ENCODE data around the gene PIGO.

Gene PIGO

GRCh38 chr9:35054871-35055644, 41.3 kb downstream of the PIGO start:
- no peak for ATAC-seq (replicated peaks; ENCODE audit: extremely low read depth, poor library complexity, severe bottlenecking)
- Mint-ChIP-seq H3K27ac (ENCODE audit: low read depth) (no peak overlapping the region), H3K4me1 (peaks cover 13% of the 10 kb centered on the region), H3K27me3 (no peaks in the 10 kb centered on the region), H3K4me3 (no peak overlapping the region), H3K36me3 (ENCODE audit: insufficient read depth) (peaks cover 69% of the 10 kb centered on the region), H3K9me3 (no peaks in the 10 kb centered on the region)
- DNase-seq (ENCODE audit: low spot score in 2 of 2): no peak

GRCh38 chr9:35054185-35054835, 42.1 kb downstream of the PIGO start:
- no peaks in the 10 kb centered on the region for H3K27me3 Mint-ChIP-seq
- no peak overlapping the region for H3K27ac Mint-ChIP-seq (ENCODE audit: low read depth)
- H3K4me3 Mint-ChIP-seq: no peak overlapping the region
- H3K4me1 Mint-ChIP-seq: peaks cover 13% of the 10 kb centered on the region
- peaks cover 64% of the 10 kb centered on the region for H3K36me3 Mint-ChIP-seq (ENCODE audit: insufficient read depth)
- ATAC-seq (replicated peaks; ENCODE audit: extremely low read depth, poor library complexity, severe bottlenecking): no peak
- no peak for DNase-seq (ENCODE audit: low spot score in 2 of 2)
- H3K9me3 Mint-ChIP-seq: no peaks in the 10 kb centered on the region

GRCh38 chr9:35051069-35051967, 45.1 kb downstream of the PIGO start:
- H3K27ac Mint-ChIP-seq (ENCODE audit: low read depth): no peak overlapping the region
- H3K36me3 Mint-ChIP-seq (ENCODE audit: insufficient read depth): peaks cover 48% of the 10 kb centered on the region
- no peaks in the 10 kb centered on the region for H3K27me3 Mint-ChIP-seq
- peaks cover 6% of the 10 kb centered on the region for H3K4me1 Mint-ChIP-seq
- no peak overlapping the region for H3K4me3 Mint-ChIP-seq
- H3K9me3 Mint-ChIP-seq: no peaks in the 10 kb centered on the region
- DNase-seq (ENCODE audit: low spot score in 2 of 2) (peak in 1 of 2 donors; percentile 22), ATAC-seq (replicated peaks; ENCODE audit: extremely low read depth, poor library complexity, severe bottlenecking) (no peak)

- no peaks in the 10 kb centered on the region for H3K9me3 Mint-ChIP-seq
- H3K4me3 Mint-ChIP-seq: no peak overlapping the region
- H3K27me3 Mint-ChIP-seq: no peaks in the 10 kb centered on the region
- no peak overlapping the region for H3K27ac Mint-ChIP-seq (ENCODE audit: low read depth)
- peaks cover 31% of the 10 kb centered on the region for H3K36me3 Mint-ChIP-seq (ENCODE audit: insufficient read depth)
- H3K4me1 Mint-ChIP-seq: peaks cover 11% of the 10 kb centered on the region
- no peak for ATAC-seq (replicated peaks; ENCODE audit: extremely low read depth, poor library complexity, severe bottlenecking)
- no peak for DNase-seq (ENCODE audit: low spot score in 2 of 2)
Observed at GRCh38 chr9:35048511-35048910, 47.9 kb downstream of the PIGO start.

GRCh38 chr9:35044071-35044470, 52.3 kb downstream of the PIGO start:
- Mint-ChIP-seq H3K4me1 (peaks cover 10% of the 10 kb centered on the region), H3K27ac (ENCODE audit: low read depth) (no peak overlapping the region), H3K9me3 (no peaks in the 10 kb centered on the region), H3K27me3 (no peaks in the 10 kb centered on the region), H3K4me3 (no peak overlapping the region), H3K36me3 (ENCODE audit: insufficient read depth) (peaks cover 16% of the 10 kb centered on the region)
- DNase-seq (ENCODE audit: low spot score in 2 of 2): no peak
- ATAC-seq (replicated peaks; ENCODE audit: extremely low read depth, poor library complexity, severe bottlenecking): no peak

GRCh38 chr9:35042891-35043545, 53.4 kb downstream of the PIGO start:
- Mint-ChIP-seq H3K27ac (ENCODE audit: low read depth) (peak overlapping the region; percentile 55), H3K36me3 (ENCODE audit: insufficient read depth) (peaks cover 10% of the 10 kb centered on the region), H3K27me3 (no peaks in the 10 kb centered on the region), H3K9me3 (no peaks in the 10 kb centered on the region), H3K4me3 (no peak overlapping the region), H3K4me1 (peaks cover 10% of the 10 kb centered on the region)
- ATAC-seq (replicated peaks; ENCODE audit: extremely low read depth, poor library complexity, severe bottlenecking): no peak
- DNase-seq (ENCODE audit: low spot score in 2 of 2): no peak

- H3K9me3 Mint-ChIP-seq: no peaks in the 10 kb centered on the region
- peaks cover 10% of the 10 kb centered on the region for H3K4me1 Mint-ChIP-seq
- no peak overlapping the region for H3K27ac Mint-ChIP-seq (ENCODE audit: low read depth)
- no peak for ATAC-seq (replicated peaks; ENCODE audit: extremely low read depth, poor library complexity, severe bottlenecking)
- no peaks in the 10 kb centered on the region for H3K27me3 Mint-ChIP-seq
- DNase-seq (ENCODE audit: low spot score in 2 of 2): no peak
- H3K4me3 Mint-ChIP-seq: no peak overlapping the region
- H3K36me3 Mint-ChIP-seq (ENCODE audit: insufficient read depth): peaks cover 11% of the 10 kb centered on the region
Observed at GRCh38 chr9:35042081-35042604, 54.2 kb downstream of the PIGO start.

All from central memory CD8-positive, alpha-beta T cell (primary cell).